ENCODE data around the gene TMEM164. TPM values are rescaled to one million over a fixed set of nuclear protein-coding genes. Genes with fewer than 3 reads are reported as not detected.
A peak's percentile ranks its signal among the peaks of the same experiment; 100 is the strongest.

TMEM164 gene
- total and polyA plus RNA-seq, 7 donors = 14.5 to 42.4 (median 31.7) TPM

- no peak for ATAC-seq
- TF ChIP-seq CTCF (IDR thresholded peaks at IDR 0.05) = no peak
Measured at GRCh38 chrX:110001740-110002299, 1.1 kb upstream of the TMEM164 start.

GRCh38 chrX:110003167-110004156, 548 bp downstream of the TMEM164 start:
- Histone ChIP-seq H3K27me3 (ENCODE audit: insufficient read depth in 3 of 3, low read length in 2 of 3) (peaks cover 0 to 15% (median 0%) of the 10 kb centered on the region in 3 donors), H3K4me1 (peaks cover 25% of the 10 kb centered on the region), H3K9me3 (no peaks in the 10 kb centered on the region), H3K4me3 (peak overlapping the region; percentile 73), H3K27ac (peak overlapping the region; percentile 86), H3K36me3 (ENCODE audit: insufficient read depth in 1 of 2, low read depth in 1 of 2) (no peaks in the 10 kb centered on the region)
- ATAC-seq (peak; percentile 14 to 31 (median 24)), DNase-seq (peak; percentile 18 to 65)
- 10 to 28% (median 19%) methylated on average over 21 to 46 of the region's 46 CpGs for WGBS, 3 donors
- no peak for TF ChIP-seq CTCF (IDR thresholded peaks at IDR 0.05)
- intact Hi-C loops (cut with DNase I) = loop anchor here in 1 of 2 donors (5.0 to 10.0 kb wide), 2 partner anchors 46 to 79 kb away; no protein-coding TSS in a partner anchor

More at GRCh38 chrX:110001740-110002299, 1.1 kb upstream of the TMEM164 start:
- Histone ChIP-seq H3K9me3 (no peaks in the 10 kb centered on the region), H3K27me3 (ENCODE audit: insufficient read depth in 3 of 3, low read length in 2 of 3) (peaks cover 0 to 12% (median 0%) of the 10 kb centered on the region in 3 donors), H3K4me1 (peaks cover 19% of the 10 kb centered on the region), H3K4me3 (peak overlapping the region; percentile 73), H3K36me3 (ENCODE audit: insufficient read depth in 1 of 2, low read depth in 1 of 2) (no peaks in the 10 kb centered on the region), H3K27ac (peak overlapping the region; percentile 86)
- DNase-seq = no peak
- intact Hi-C loops (cut with DNase I) = loop anchor here in 1 of 2 donors (5.0 to 10.0 kb wide), 2 partner anchors 45 to 77 kb away; no protein-coding TSS in a partner anchor
- WGBS, 3 donors = 8 to 31% (median 30%) methylated on average over 5 to 13 of the region's 13 CpGs

- ATAC-seq (peak; percentile 34 to 61 (median 49)), DNase-seq (peak; percentile 22 to 64)
- no peaks in the 10 kb centered on the region for H3K36me3 ChIP-seq (ENCODE audit: insufficient read depth in 1 of 2, low read depth in 1 of 2)
- peak overlapping the region; percentile 86 for H3K27ac ChIP-seq
- intact Hi-C loops (cut with DNase I) = loop anchor here in 1 of 2 donors (5.0 to 10.0 kb wide), 2 partner anchors 47 to 79 kb away; no protein-coding TSS in a partner anchor
- no peak for TF ChIP-seq CTCF (IDR thresholded peaks at IDR 0.05)
- H3K4me1 ChIP-seq = peaks cover 25% of the 10 kb centered on the region
- H3K9me3 ChIP-seq = no peaks in the 10 kb centered on the region
- peak overlapping the region; percentile 73 for H3K4me3 ChIP-seq
- WGBS, 3 donors = 26 to 48% (median 41%) methylated on average over 8 of the region's 8 CpGs
- H3K27me3 ChIP-seq (ENCODE audit: insufficient read depth in 3 of 3, low read length in 2 of 3) = peaks cover 0 to 15% (median 0%) of the 10 kb centered on the region in 3 donors
Measured at GRCh38 chrX:110004215-110004614, 1.3 kb downstream of the TMEM164 start.

- ATAC-seq (no peak), DNase-seq (no peak)
- Histone ChIP-seq H3K27me3 (ENCODE audit: insufficient read depth in 3 of 3, low read length in 2 of 3) (peaks cover 0 to 15% (median 0%) of the 10 kb centered on the region in 3 donors), H3K4me1 (peaks cover 26% of the 10 kb centered on the region), H3K36me3 (ENCODE audit: insufficient read depth in 1 of 2, low read depth in 1 of 2) (no peaks in the 10 kb centered on the region), H3K9me3 (no peaks in the 10 kb centered on the region), H3K27ac (peak overlapping the region; percentile 86), H3K4me3 (peak overlapping the region; percentile 73)
- no peak for TF ChIP-seq CTCF (IDR thresholded peaks at IDR 0.05)
- intact Hi-C loops (cut with DNase I) = loop anchor here in 1 of 2 donors (5.0 to 10.0 kb wide), 2 partner anchors 48 to 80 kb away; no protein-coding TSS in a partner anchor
- WGBS, 3 donors = 12 to 31% (median 24%) methylated on average over 3 of the region's 3 CpGs
Measured at GRCh38 chrX:110004731-110005369, 1.9 kb downstream of the TMEM164 start.
